KBM-7 (cell line): ENCODE results near the gene KDM4E.
"Not testable (repeated sequence)": the region's sequence is repeated elsewhere in the genome, so short reads cannot be mapped to it uniquely, and the experiment has no call there.

Experiments used
- DNase-seq: peaks from one replicate; pipeline ENCODE4 v3.0.0-alpha.2; 2015
- in situ Hi-C: fragments of 300-500 bp; cut with MboI; formaldehyde crosslinking; loops from 2 replicates; pipeline ENCODE4 v1.14.3; 2020; ENCODE audit warnings: low sequenced_read_pairs, low pct_unique_long_range_greater_than_20kb, mixed read lengths

The KDM4E gene

GRCh38 chr11:95024958-95025357 lies at the start of gene KDM4E:
Gene KDM4E, plus strand, starts transcription at chr11:95025258. Its CDS starts 300 bp downstream, at chr11:95025558.
- in situ Hi-C loops: no loop called here
- no peak for DNase-seq

- in situ Hi-C loops: no loop called here
- no peak for DNase-seq
These were observed 49.5 kb upstream of the KDM4E start for GRCh38 chr11:94975599-94975998.

- in situ Hi-C loops: no loop called here
- DNase-seq: no peak
These were observed 37.7 kb upstream of the KDM4E start for GRCh38 chr11:94987378-94987777.

GRCh38 chr11:94988748-94989147 lies 36.3 kb upstream of the KDM4E start:
- DNase-seq: no peak
- in situ Hi-C loops: no loop called here

- no peak for DNase-seq
- in situ Hi-C loops: no loop called here
These were observed 31.6 kb upstream of the KDM4E start for GRCh38 chr11:94993400-94993943.

GRCh38 chr11:94997437-94997836 lies 27.6 kb upstream of the KDM4E start:
- no peak for DNase-seq
- in situ Hi-C loops: no loop called here

- in situ Hi-C loops: no loop called here
- no peak for DNase-seq
These were observed 26.8 kb upstream of the KDM4E start for GRCh38 chr11:94998285-94998684.

- no peak for DNase-seq
- in situ Hi-C loops: no loop called here
These were observed 21.3 kb upstream of the KDM4E start for GRCh38 chr11:95003716-95004115.

GRCh38 chr11:95005642-95006041 lies 19.4 kb upstream of the KDM4E start:
- in situ Hi-C loops: no loop called here
- DNase-seq: no peak

GRCh38 chr11:95011376-95011775 lies 13.7 kb upstream of the KDM4E start:
- DNase-seq: no peak
- in situ Hi-C loops: no loop called here

- in situ Hi-C loops: no loop called here
These were observed 10.8 kb upstream of the KDM4E start for GRCh38 chr11:95014184-95014821.

GRCh38 chr11:95016139-95016538 lies 8.9 kb upstream of the KDM4E start:
- DNase-seq: no peak
- in situ Hi-C loops: no loop called here

More at GRCh38 chr11:95014184-95014821, 10.8 kb upstream of the KDM4E start:
- DNase-seq: no peak

GRCh38 chr11:95021468-95021867 lies 3.6 kb upstream of the KDM4E start:
- DNase-seq, in situ Hi-C loops: not testable (repeated sequence)

GRCh38 chr11:95025594-95025993 lies 536 bp downstream of the KDM4E start:
- in situ Hi-C loops, DNase-seq: not testable (repeated sequence)

- no peak for DNase-seq
- in situ Hi-C loops: no loop called here
These were observed 3.3 kb downstream of the KDM4E start for GRCh38 chr11:95028357-95028756.

- DNase-seq: no peak
- in situ Hi-C loops: no loop called here
These were observed 8.0 kb downstream of the KDM4E start for GRCh38 chr11:95033051-95033450.

- in situ Hi-C loops: no loop called here
- DNase-seq: no peak
These were observed 10.3 kb downstream of the KDM4E start for GRCh38 chr11:95035316-95035715.

- in situ Hi-C loops, DNase-seq: not testable (repeated sequence)
These were observed 12.4 kb downstream of the KDM4E start for GRCh38 chr11:95037356-95038035.

- DNase-seq: no peak
- in situ Hi-C loops: no loop called here
These were observed 17.2 kb downstream of the KDM4E start for GRCh38 chr11:95042239-95042638.

- in situ Hi-C loops: no loop called here
- DNase-seq: no peak
These were observed 17.8 kb downstream of the KDM4E start for GRCh38 chr11:95042906-95043305.

- no peak for DNase-seq
- in situ Hi-C loops: no loop called here
These were observed 19.0 kb downstream of the KDM4E start for GRCh38 chr11:95044010-95044409.
